Fibroblast of pulmonary artery (primary cell): ENCODE results near the gene FOXD2.

ENCODE experiments used
- DNase-seq: peaks from one replicate; pipeline ENCODE4 v3.0.0-alpha.2; 2010; ENCODE audit warnings: low read depth
- H3K4me3 ChIP-seq: replicated peaks from 2 replicates; pipeline ENCODE4 v1.5.1; 2011; ENCODE audit warnings: low read depth, mild to moderate bottlenecking, control low read depth, low read length, moderate library complexity
- TF ChIP-seq, protein P1 (sequence below): IDR thresholded peaks from 2 replicates; pipeline ENCODE4 v1.5.1; 2011; ENCODE audit warnings: mild to moderate bottlenecking, control low read depth, low read length, inconsistent platforms; ENCODE audit errors: missing control alignments

FOXD2 gene

DNA sequence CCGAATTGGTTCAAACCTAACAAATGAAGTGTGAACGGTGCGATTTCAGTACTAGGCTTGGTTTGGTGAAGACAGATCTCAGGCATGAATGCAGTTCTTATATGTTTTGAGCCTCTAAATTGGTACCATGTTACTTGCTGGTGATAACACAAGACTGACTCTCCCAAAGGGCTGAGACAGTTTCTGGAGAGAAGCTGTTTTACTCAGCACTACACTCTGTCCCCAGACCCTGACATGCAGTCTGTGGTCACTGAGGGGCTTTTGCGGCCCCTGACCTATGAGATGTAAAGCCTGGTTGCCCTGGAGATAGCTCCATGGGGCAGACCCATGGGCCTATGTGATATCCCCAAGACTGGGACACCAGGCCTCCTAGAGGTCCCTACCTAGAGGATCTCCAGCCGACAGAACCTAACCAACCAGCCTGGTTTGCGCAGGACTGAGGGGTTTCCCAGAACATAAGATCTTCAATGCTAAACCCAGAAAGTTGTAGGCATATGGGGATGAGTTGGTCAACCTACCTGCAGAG, 41.1 kb upstream of the FOXD2 start:
- TF ChIP-seq, protein P1, sequence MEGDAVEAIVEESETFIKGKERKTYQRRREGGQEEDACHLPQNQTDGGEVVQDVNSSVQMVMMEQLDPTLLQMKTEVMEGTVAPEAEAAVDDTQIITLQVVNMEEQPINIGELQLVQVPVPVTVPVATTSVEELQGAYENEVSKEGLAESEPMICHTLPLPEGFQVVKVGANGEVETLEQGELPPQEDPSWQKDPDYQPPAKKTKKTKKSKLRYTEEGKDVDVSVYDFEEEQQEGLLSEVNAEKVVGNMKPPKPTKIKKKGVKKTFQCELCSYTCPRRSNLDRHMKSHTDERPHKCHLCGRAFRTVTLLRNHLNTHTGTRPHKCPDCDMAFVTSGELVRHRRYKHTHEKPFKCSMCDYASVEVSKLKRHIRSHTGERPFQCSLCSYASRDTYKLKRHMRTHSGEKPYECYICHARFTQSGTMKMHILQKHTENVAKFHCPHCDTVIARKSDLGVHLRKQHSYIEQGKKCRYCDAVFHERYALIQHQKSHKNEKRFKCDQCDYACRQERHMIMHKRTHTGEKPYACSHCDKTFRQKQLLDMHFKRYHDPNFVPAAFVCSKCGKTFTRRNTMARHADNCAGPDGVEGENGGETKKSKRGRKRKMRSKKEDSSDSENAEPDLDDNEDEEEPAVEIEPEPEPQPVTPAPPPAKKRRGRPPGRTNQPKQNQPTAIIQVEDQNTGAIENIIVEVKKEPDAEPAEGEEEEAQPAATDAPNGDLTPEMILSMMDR: no peak
- no peak overlapping the region for H3K4me3 ChIP-seq
- DNase-seq: no peak

DNA sequence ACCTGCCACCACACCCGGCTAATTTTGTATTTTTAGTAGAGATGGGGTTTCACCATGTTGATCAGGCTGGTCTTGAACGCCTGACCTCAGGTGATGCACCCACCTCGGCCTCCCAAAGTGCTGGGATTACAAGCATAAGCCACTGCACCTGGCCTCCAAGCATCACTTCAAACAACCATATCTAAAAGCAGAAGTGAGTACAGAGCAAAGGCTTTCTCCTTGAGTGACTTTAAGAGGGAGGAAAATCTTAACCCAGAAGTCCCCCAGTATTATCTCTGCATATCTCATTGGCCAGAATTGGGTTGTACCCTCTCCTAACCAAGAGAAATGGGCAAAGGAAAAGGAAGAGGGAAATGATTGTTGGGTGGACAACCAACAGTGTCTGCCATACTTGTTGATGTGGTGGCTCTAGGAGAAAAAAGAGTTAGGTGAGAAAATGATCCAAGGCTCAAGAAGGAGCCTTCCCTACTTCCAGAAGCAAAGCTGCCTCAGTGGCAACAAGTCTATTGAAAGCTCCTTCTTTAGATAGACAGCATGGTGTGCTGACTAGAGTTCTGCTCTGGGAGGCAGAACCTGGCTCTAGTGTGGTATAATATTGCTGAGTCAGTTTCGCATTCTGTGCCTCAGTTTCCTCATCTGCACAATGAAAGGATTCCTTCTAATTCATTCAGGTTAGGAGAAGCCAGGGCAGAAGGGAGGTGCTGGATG, 38.6 kb upstream of the FOXD2 start:
- H3K4me3 ChIP-seq: no peak overlapping the region
- TF ChIP-seq, protein P1: no peak
- no peak for DNase-seq

DNA sequence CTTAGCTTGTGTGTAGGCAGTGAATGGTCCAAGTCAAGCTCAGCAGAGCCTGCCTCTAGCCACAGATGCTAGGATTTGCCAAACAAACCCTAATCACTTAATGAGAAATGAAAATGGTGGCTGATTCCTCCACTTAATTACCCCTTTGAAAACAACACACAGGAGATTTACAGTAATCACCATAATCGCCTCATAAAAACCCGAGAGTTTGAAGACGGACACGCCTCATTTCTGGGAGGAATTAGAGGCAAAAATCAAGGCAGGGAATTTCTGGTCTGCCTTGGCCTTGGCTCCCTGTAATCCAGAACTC, 38.0 kb upstream of the FOXD2 start:
- TF ChIP-seq, protein P1: no peak
- no peak overlapping the region for H3K4me3 ChIP-seq
- no peak for DNase-seq

DNA sequence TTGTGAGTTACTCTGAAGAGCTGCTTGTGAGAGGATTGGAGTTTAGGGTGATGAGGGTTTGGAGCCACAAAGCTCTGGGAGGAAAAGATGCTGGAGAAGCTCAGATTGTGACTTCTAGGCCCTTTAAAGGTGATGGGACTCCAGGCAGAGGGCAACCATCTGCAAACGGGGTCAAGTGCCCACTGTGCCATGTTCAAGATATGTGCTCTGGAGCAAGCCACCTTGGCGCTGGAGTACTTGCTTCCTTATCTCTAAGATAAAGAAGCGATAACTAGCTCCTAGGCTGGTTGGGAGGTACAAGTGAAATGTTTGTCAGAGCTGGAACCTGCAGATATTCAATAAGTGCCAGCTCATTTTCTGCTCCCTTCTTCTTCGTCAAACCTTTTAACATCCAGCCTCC, 36.1 kb upstream of the FOXD2 start:
- no peak overlapping the region for H3K4me3 ChIP-seq
- TF ChIP-seq, protein P1: no peak
- no peak for DNase-seq

DNA sequence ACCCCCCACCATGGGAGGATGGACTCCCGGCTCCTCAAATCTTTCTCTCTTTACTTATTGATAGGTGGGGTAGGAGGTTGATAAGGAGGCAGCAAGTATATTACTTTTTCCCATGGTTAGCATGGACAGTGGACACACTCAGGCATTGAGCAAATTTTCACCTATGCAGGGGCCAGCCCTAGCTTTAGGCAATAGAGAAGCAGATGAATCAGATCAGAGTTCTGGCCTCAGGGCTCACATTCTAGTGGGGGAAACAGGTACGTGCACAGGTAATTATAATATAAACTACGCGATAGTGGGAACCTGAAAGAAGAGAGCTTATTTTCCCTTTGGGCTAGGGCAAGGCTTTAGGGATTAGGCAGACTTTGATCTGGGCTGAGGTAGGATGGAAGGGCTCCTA, 35.3 kb upstream of the FOXD2 start:
- TF ChIP-seq, protein P1: no peak
- DNase-seq: no peak
- no peak overlapping the region for H3K4me3 ChIP-seq

DNA sequence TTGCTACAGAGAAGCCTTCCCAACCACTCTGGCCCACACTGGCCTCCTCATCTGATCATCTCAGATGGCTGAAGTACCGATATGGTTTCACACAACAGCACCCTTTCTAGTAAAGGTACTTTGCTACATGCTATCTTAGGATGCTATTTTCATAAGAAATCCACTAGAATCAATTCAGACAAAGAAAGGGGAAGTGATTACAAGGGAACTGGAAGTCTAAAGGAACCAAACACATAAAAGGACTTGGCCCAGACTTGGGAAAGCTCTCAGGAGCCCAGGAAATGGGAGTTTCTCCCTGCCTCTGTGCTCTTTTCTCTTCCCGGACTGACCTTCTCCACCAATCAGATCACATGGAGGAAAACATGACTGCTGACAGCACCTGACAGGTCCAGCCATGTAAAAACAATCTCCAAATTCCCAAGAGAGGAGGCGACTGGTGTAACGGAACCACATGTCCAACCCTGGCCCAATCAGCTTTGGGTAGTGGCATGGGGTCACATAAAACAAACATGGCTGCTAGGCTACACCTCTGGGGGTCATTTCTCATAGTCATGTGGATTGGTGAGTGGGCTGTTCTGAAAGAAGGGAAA, 34.4 kb upstream of the FOXD2 start:
- H3K4me3 ChIP-seq: no peak overlapping the region
- TF ChIP-seq, protein P1: no peak
- DNase-seq: no peak

DNA sequence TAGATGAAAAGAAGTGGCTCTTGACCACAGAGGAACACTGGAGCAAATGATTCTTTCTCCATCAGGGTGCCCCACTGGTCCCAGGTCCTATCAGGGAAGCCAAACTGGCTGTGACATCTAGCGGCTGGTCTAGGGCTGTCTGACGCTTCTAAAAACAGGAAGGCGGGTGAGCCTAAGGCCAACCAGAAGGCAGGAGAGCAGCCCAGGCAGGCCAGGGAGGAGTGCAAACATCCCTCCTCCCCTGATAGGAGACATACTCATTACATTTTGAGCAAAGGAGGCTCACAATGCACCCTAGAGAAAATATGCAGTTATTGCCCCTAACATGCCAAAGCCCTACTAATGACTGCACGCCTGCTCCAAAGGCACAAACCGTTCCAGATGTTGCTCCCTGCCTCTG, 32.1 kb upstream of the FOXD2 start:
- DNase-seq: no peak
- no peak overlapping the region for H3K4me3 ChIP-seq
- TF ChIP-seq, protein P1: no peak
